ENCODE measurements around the gene IQCK. TPM values are rescaled to one million over a fixed set of nuclear protein-coding genes. Genes with fewer than 3 reads are reported as not detected.

The IQCK gene
- total RNA-seq, 1 experiment from 2014 or later = 15.5 TPM

- no peak for ATAC-seq
- DNase-seq (ENCODE audit: low read depth, low spot score) = no peak
- Histone ChIP-seq H3K4me1 (ENCODE audit: control insufficient read depth, insufficient read depth, low read length) (no peaks in the 10 kb centered on the region), H3K36me3 (ENCODE audit: control insufficient read depth, insufficient read depth, low read length) (no peaks in the 10 kb centered on the region), H3K9me3 (ENCODE audit: control insufficient read depth, insufficient read depth, low read depth, low read length) (no peaks in the 10 kb centered on the region), H3K27ac (ENCODE audit: low read length) (no peak overlapping the region), H3K4me3 (ENCODE audit: low read depth in 2 of 2, low read length in 2 of 2) (no peak overlapping the region), H3K27me3 (ENCODE audit: control insufficient read depth, insufficient read depth, low read length) (no peaks in the 10 kb centered on the region)
- in situ Hi-C loops (cut with HindIII; ENCODE audit: low pct_unique_long_range_greater_than_20kb, low sequenced_read_pairs) = no loop called here
- TF ChIP-seq SIN3A (IDR thresholded peaks at IDR 0.05; ENCODE audit: borderline replicate concordance, insufficient read depth, low read depth, low read length) (no peak), REST (IDR thresholded peaks at IDR 0.05; ENCODE audit: insufficient read depth in 1 of 2, low read depth in 2 of 2, low read length in 1 of 2) (no peak), CTCF (IDR thresholded peaks at IDR 0.05) (no peak), POLR2AphosphoS5 (IDR thresholded peaks at IDR 0.05; ENCODE audit: low read depth, low read length) (no peak), TCF7L2 (IDR thresholded peaks at IDR 0.05; ENCODE audit: low read depth, low read length) (no peak)
- CTCF ChIA-PET = no interaction called here
- POLR2A ChIA-PET = no interaction called here
- intact Hi-C loops (cut with micrococcal nuclease; ENCODE audit: unreplicated experiment) = no loop called here
- BruUV-seq (replicated peaks) = no TSS peak
Observed at GRCh38 chr16:19846436-19846835, 128.4 kb downstream of the IQCK start.

GRCh38 chr16:19848756-19849155 is 130.7 kb downstream of the IQCK start:
- Histone ChIP-seq H3K4me1 (ENCODE audit: control insufficient read depth, insufficient read depth, low read length) (no peaks in the 10 kb centered on the region), H3K36me3 (ENCODE audit: control insufficient read depth, insufficient read depth, low read length) (no peaks in the 10 kb centered on the region), H3K9me3 (ENCODE audit: control insufficient read depth, insufficient read depth, low read depth, low read length) (no peaks in the 10 kb centered on the region), H3K4me3 (ENCODE audit: low read depth in 2 of 2, low read length in 2 of 2) (no peak overlapping the region), H3K27me3 (ENCODE audit: control insufficient read depth, insufficient read depth, low read length) (no peaks in the 10 kb centered on the region), H3K27ac (ENCODE audit: low read length) (no peak overlapping the region)
- BruUV-seq (replicated peaks) = no TSS peak
- ATAC-seq = no peak
- in situ Hi-C loops (cut with HindIII; ENCODE audit: low pct_unique_long_range_greater_than_20kb, low sequenced_read_pairs) = no loop called here
- intact Hi-C loops (cut with micrococcal nuclease; ENCODE audit: unreplicated experiment) = no loop called here
- DNase-seq (ENCODE audit: low read depth, low spot score) = no peak
- ChIA-PET POLR2A (no interaction called here), CTCF (interaction anchor here (0.6 kb wide), 1 partner anchor 38 kb away, joined by 3 read pairs; no protein-coding TSS in a partner anchor)
- no peak for TF ChIP-seq POLR2AphosphoS5 (IDR thresholded peaks at IDR 0.05; ENCODE audit: low read depth, low read length)
- TF ChIP-seq CTCF (IDR thresholded peaks at IDR 0.05) = no peak
- TF ChIP-seq SIN3A (IDR thresholded peaks at IDR 0.05; ENCODE audit: borderline replicate concordance, insufficient read depth, low read depth, low read length) = no peak
- TF ChIP-seq REST (IDR thresholded peaks at IDR 0.05; ENCODE audit: insufficient read depth in 1 of 2, low read depth in 2 of 2, low read length in 1 of 2) = no peak
- TF ChIP-seq TCF7L2 (IDR thresholded peaks at IDR 0.05; ENCODE audit: low read depth, low read length) = no peak

Data from Panc1 (cell line).